H9 (cell line): ENCODE results near the gene EPHA10. TPM values are rescaled to one million over a fixed set of nuclear protein-coding genes. Genes with fewer than 3 reads are reported as not detected.
A peak's percentile ranks its signal among the peaks of the same experiment; 100 is the strongest.

Experiments
- DNase-seq: peaks from one replicate; pipeline ENCODE4 v3.0.0-alpha.2; 2017
- H2AFZ ChIP-seq: one replicate; pipeline ENCODE4 v1.6.1; 2013; ENCODE audit warnings: mild to moderate bottlenecking, low read length, control low read depth, moderate library complexity
- H2AK5ac ChIP-seq: 2 replicates; pipeline ENCODE4 v1.6.1; 2013; ENCODE audit warnings: low read length, control low read depth, mixed read lengths; ENCODE audit not compliant: insufficient read length
- H2BK120ac ChIP-seq: one replicate; pipeline ENCODE4 v1.6.1; 2013; ENCODE audit warnings: low read depth, mild to moderate bottlenecking, low read length, control low read depth, inconsistent platforms; ENCODE audit not compliant: poor library complexity, severe bottlenecking
- H2BK12ac ChIP-seq: 2 replicates; pipeline ENCODE4 v1.6.1; 2013; ENCODE audit warnings: low read length, control low read depth, mixed read lengths, low read depth; ENCODE audit not compliant: insufficient read length
- H2BK15ac ChIP-seq: 2 replicates; pipeline ENCODE4 v1.6.1; 2013; ENCODE audit warnings: low read depth, low read length, control low read depth
- H2BK20ac ChIP-seq: one replicate; pipeline ENCODE4 v1.6.1; 2013; ENCODE audit warnings: low read depth, mild to moderate bottlenecking, low read length, control low read depth, inconsistent platforms; ENCODE audit not compliant: poor library complexity, severe bottlenecking
- H2BK5ac ChIP-seq: 2 replicates; pipeline ENCODE4 v1.6.1; 2013; ENCODE audit warnings: low read length, control low read depth, mixed read lengths; ENCODE audit not compliant: insufficient read length
- H3K14ac ChIP-seq: 2 replicates; pipeline ENCODE4 v1.6.1; 2013; ENCODE audit warnings: low read length, control low read depth; ENCODE audit not compliant: insufficient read depth
- H3K18ac ChIP-seq: 2 replicates; pipeline ENCODE4 v1.6.1; 2013; ENCODE audit warnings: low read depth, mild to moderate bottlenecking, mixed read lengths, low read length, control low read depth; ENCODE audit not compliant: insufficient read length
- H3K23ac ChIP-seq: 2 replicates; pipeline ENCODE4 v1.6.1; 2013; ENCODE audit warnings: low read length, control low read depth, mixed read lengths, low read depth; ENCODE audit not compliant: insufficient read length
- H3K23me2 ChIP-seq: 2 replicates; pipeline ENCODE4 v1.6.1; 2013; ENCODE audit warnings: low read depth, mild to moderate bottlenecking, mixed read lengths, low read length, control low read depth; ENCODE audit not compliant: insufficient read length, poor library complexity, severe bottlenecking
- H3K27ac ChIP-seq: 2 replicates; pipeline ENCODE4 v1.5.1; 2013; ENCODE audit warnings: low read length, control low read depth, mixed read lengths, low read depth; ENCODE audit not compliant: insufficient read length
- H3K27me3 ChIP-seq: 2 replicates; pipeline ENCODE4 v1.6.1; 2013; ENCODE audit warnings: low read length, control low read depth, inconsistent platforms; ENCODE audit not compliant: insufficient read depth
- H3K4ac ChIP-seq: 2 replicates; pipeline ENCODE4 v1.6.1; 2013; ENCODE audit warnings: low read depth, mild to moderate bottlenecking, control low read depth, inconsistent platforms, low read length, moderate library complexity
- H3K4me1 ChIP-seq: 2 replicates; pipeline ENCODE4 v1.6.1; 2013; ENCODE audit warnings: low read length, control low read depth, inconsistent platforms; ENCODE audit not compliant: insufficient read depth
- H3K4me2 ChIP-seq: 2 replicates; pipeline ENCODE4 v1.6.1; 2013; ENCODE audit warnings: low read length, control low read depth, mixed read lengths; ENCODE audit not compliant: insufficient read length, insufficient read depth
- H3K56ac ChIP-seq: 2 replicates; pipeline ENCODE4 v1.6.1; 2013; ENCODE audit warnings: low read depth, mild to moderate bottlenecking, mixed read lengths, low read length, control low read depth; ENCODE audit not compliant: insufficient read length
- H3K79me1 ChIP-seq: 2 replicates; pipeline ENCODE4 v1.6.1; 2013; ENCODE audit warnings: low read depth, mild to moderate bottlenecking, moderate library complexity, low read length, control low read depth, inconsistent platforms; ENCODE audit not compliant: insufficient read depth, poor library complexity, severe bottlenecking
- H3K79me2 ChIP-seq: 2 replicates; pipeline ENCODE4 v1.6.1; 2013; ENCODE audit warnings: low read length, control low read depth, inconsistent platforms; ENCODE audit not compliant: insufficient read depth
- H3K9ac ChIP-seq: 2 replicates; pipeline ENCODE4 v1.6.1; 2013; ENCODE audit warnings: low read length, control low read depth, mixed read lengths; ENCODE audit not compliant: insufficient read length; ENCODE audit errors: extremely low read depth
- H3K9me3 ChIP-seq: one replicate; pipeline ENCODE4 v1.6.1; 2013; ENCODE audit warnings: low read depth, low read length, inconsistent platforms; ENCODE audit not compliant: control insufficient read depth
- H3T11ph ChIP-seq: one replicate; pipeline ENCODE4 v1.6.1; 2013; ENCODE audit warnings: mild to moderate bottlenecking, low read length, control low read depth, inconsistent platforms
- H4K20me1 ChIP-seq: one replicate; pipeline ENCODE4 v1.6.1; 2013; ENCODE audit not compliant: control insufficient read depth, insufficient read length, insufficient read depth
- H4K5ac ChIP-seq: 2 replicates; pipeline ENCODE4 v1.6.1; 2013; ENCODE audit warnings: low read depth, mild to moderate bottlenecking, mixed read lengths, low read length, control low read depth; ENCODE audit not compliant: insufficient read length
- H4K8ac ChIP-seq: replicated peaks from 2 replicates; pipeline ENCODE4 v1.6.1; 2013; ENCODE audit warnings: low read length, control low read depth, mixed read lengths, low read depth; ENCODE audit not compliant: insufficient read length
- H4K91ac ChIP-seq: 2 replicates; pipeline ENCODE4 v1.6.1; 2013; ENCODE audit warnings: low read depth, mild to moderate bottlenecking, moderate library complexity, mixed read lengths, low read length, control low read depth; ENCODE audit not compliant: insufficient read length
- H3K27ac Mint-ChIP-seq, 3 experiments: 2 replicates in 2 of 3; 3 replicates in 1 of 3; pipeline ENCODE4 v1.8.0; 2020 to 2021; ENCODE audit warnings: mixed read lengths in 3 of 3, mild to moderate bottlenecking in 1 of 3, moderate library complexity in 1 of 3
- H3K27me3 Mint-ChIP-seq: 2 replicates; pipeline ENCODE4 v1.8.0; 2021; ENCODE audit warnings: low read depth, mild to moderate bottlenecking, moderate library complexity, mixed read lengths
- H3K36me3 Mint-ChIP-seq, 3 experiments: 2 replicates in 2 of 3; 3 replicates in 1 of 3; pipeline ENCODE4 v1.8.0; 2020 to 2021; ENCODE audit warnings: low read depth in 3 of 3, mixed read lengths in 3 of 3; ENCODE audit not compliant: insufficient read depth in 1 of 3
- H3K4me1 Mint-ChIP-seq, 2 experiments: 2 replicates each; pipeline ENCODE4 v1.8.0; 2020; ENCODE audit warnings: mixed read lengths in 2 of 2
- H3K4me3 Mint-ChIP-seq, 2 experiments: 2 replicates in 1 of 2; 3 replicates in 1 of 2; pipeline ENCODE4 v1.8.0; 2020 to 2021; ENCODE audit warnings: mild to moderate bottlenecking in 2 of 2, mixed read lengths in 2 of 2, moderate library complexity in 1 of 2
- H3K9me3 Mint-ChIP-seq, 2 experiments: 2 replicates in 1 of 2; 3 replicates in 1 of 2; pipeline ENCODE4 v1.8.0; 2020; ENCODE audit warnings: mild to moderate bottlenecking in 2 of 2, mixed read lengths in 2 of 2, moderate library complexity in 1 of 2
- CTCF ChIP-seq: fragments of 200-600 bp; sonication (generic); conservative IDR thresholded peaks from 3 replicates; pipeline ENCODE4 v1.8.0; 2021; ENCODE audit warnings: antibody characterized with exemption, mild to moderate bottlenecking
- WGBS: extraction: QIAGEN DNeasy Blood & Tissue Kit; methylation state at CpG from one replicate; pipeline ENCODE4 v1.1.7; 2013; ENCODE audit warnings: missing lambda C conversion rate, low lambda C conversion rate, mixed read lengths; ENCODE audit not compliant: insufficient read length; ENCODE audit errors: extremely low coverage; 5-methylcytosine and 5-hydroxymethylcytosine counted together
- total RNA-seq: library from RNA; stranded (reverse); gene quantifications from 2 replicates; pipeline ENCODE4 v1.2.1, GENCODE V29; 2021

The EPHA10 gene
- total RNA-seq, 1 experiment from 2014 or later, result 0.96 TPM

GRCh38 chr1:37763791-37764413 is 1.0 kb downstream of the EPHA10 start:
- Histone ChIP-seq H4K91ac (no peak overlapping the region), H3K9ac (no peak overlapping the region), H4K20me1 (no peaks in the 10 kb centered on the region), H2BK15ac (no peak overlapping the region), H3K23ac (no peak overlapping the region), H3K9me3 (no peaks in the 10 kb centered on the region), H4K8ac (no peak overlapping the region), H3K4me2 (no peak overlapping the region), H2AFZ (no peak overlapping the region), H3T11ph (no peak overlapping the region), H3K27ac (no peak overlapping the region), H3K4ac (no peak overlapping the region), H2BK5ac (no peak overlapping the region), H2BK12ac (no peak overlapping the region), H2AK5ac (no peak overlapping the region), H3K23me2 (peaks cover 19% of the 10 kb centered on the region), H2BK120ac (no peak overlapping the region), H3K79me2 (no peaks in the 10 kb centered on the region), H3K4me1 (peaks cover 4% of the 10 kb centered on the region; the same call in 1 of the 2 replicates), H3K79me1 (no peaks in the 10 kb centered on the region), H3K18ac (no peak overlapping the region), H2BK20ac (no peak overlapping the region), H4K5ac (no peak overlapping the region), H3K56ac (no peak overlapping the region), H3K14ac (no peak overlapping the region), H3K27me3 (peaks cover 28% of the 10 kb centered on the region)
- peaks cover 26 to 30% of the 10 kb centered on the region in 2 experiments for H3K4me1 Mint-ChIP-seq
- TF ChIP-seq CTCF, result no peak
- peak overlapping the region in 1 of 2 experiments; percentile 88; a peak in 3 of 5 replicates for H3K4me3 Mint-ChIP-seq
- no peaks in the 10 kb centered on the region for H3K36me3 Mint-ChIP-seq
- H3K9me3 Mint-ChIP-seq, result no peaks in the 10 kb centered on the region; a peak in 1 of 5 replicates
- no peak overlapping the region for H3K27ac Mint-ChIP-seq
- WGBS, result no CpG with 5 or more reads among the region's 25 CpGs
- H3K27me3 Mint-ChIP-seq, result no peaks in the 10 kb centered on the region; the same call in 1 of the 2 replicates
- DNase-seq, result no peak
